NCI-H748 (cell line): Measurements from ENCODE around the gene SLC30A9.

Experiments used
- DNase-seq: peaks from one replicate; lab custom pipeline; 2025; ENCODE audit not compliant: unreplicated experiment; lab: John Stamatoyannopoulos, UW

Gene SLC30A9

GRCh38 chr4:41990365-41991111 is at the start of gene SLC30A9:
TSS of gene SLC30A9 (plus strand) at chr4:41990530. CDS start at chr4:41990652, 122 bp downstream.
- peak; percentile 94 for DNase-seq

GRCh38 chr4:41940834-41941233 is 49.5 kb upstream of the SLC30A9 start:
- DNase-seq: no peak

GRCh38 chr4:41943506-41943905 is 46.8 kb upstream of the SLC30A9 start:
- DNase-seq: no peak

- no peak for DNase-seq
Measured at GRCh38 chr4:41944089-41944488, 46.2 kb upstream of the SLC30A9 start.

- DNase-seq: no peak
Measured at GRCh38 chr4:41949531-41949930, 40.8 kb upstream of the SLC30A9 start.

- peak; percentile 47 for DNase-seq
Measured at GRCh38 chr4:41957634-41958033, 32.7 kb upstream of the SLC30A9 start.

GRCh38 chr4:41963105-41963504 is 27.2 kb upstream of the SLC30A9 start:
- DNase-seq: peak; percentile 25

GRCh38 chr4:41964401-41964800 is 25.9 kb upstream of the SLC30A9 start:
- DNase-seq: no peak

GRCh38 chr4:41967392-41967791 is 22.9 kb upstream of the SLC30A9 start:
- DNase-seq: no peak

GRCh38 chr4:41969671-41970070 is 20.7 kb upstream of the SLC30A9 start:
- no peak for DNase-seq

- no peak for DNase-seq
Measured at GRCh38 chr4:41975341-41975740, 15.0 kb upstream of the SLC30A9 start.

- DNase-seq: no peak
Measured at GRCh38 chr4:41976775-41977516, 13.4 kb upstream of the SLC30A9 start.

- no peak for DNase-seq
Measured at GRCh38 chr4:41977709-41978108, 12.6 kb upstream of the SLC30A9 start.

GRCh38 chr4:41981456-41981855 is 8.9 kb upstream of the SLC30A9 start, which contains the start of gene DCAF4L1:
TSS of gene DCAF4L1 (plus strand) at chr4:41981756. CDS start at chr4:41981793, 37 bp downstream.
- no peak for DNase-seq

- DNase-seq: no peak
Measured at GRCh38 chr4:41982716-41983115, 7.6 kb upstream of the SLC30A9 start.

GRCh38 chr4:41985151-41985550 is 5.2 kb upstream of the SLC30A9 start:
- no peak for DNase-seq

GRCh38 chr4:41989994-41990364 is 351 bp upstream of the SLC30A9 start:
- DNase-seq: peak; percentile 63

- DNase-seq: no peak
Measured at GRCh38 chr4:41991916-41992767, 1.8 kb downstream of the SLC30A9 start.

GRCh38 chr4:41992967-41993857 is 2.9 kb downstream of the SLC30A9 start:
- DNase-seq: no peak

GRCh38 chr4:41994461-41994985 is 4.2 kb downstream of the SLC30A9 start:
- no peak for DNase-seq
